D721Med (cell line): Measurements from ENCODE around the gene LAMTOR4.

ENCODE experiments used
- DNase-seq: peaks from one replicate; pipeline ENCODE4 v3.0.0; 2011; ENCODE audit warnings: low spot score; ENCODE audit not compliant: insufficient read length
- FAIRE-seq: peaks from 2 replicates; lab custom pipeline; 2011; peaks lifted over from hg19 to GRCh38; lab: Jason Lieb, UNC
- CTCF ChIP-seq: IDR thresholded peaks from 2 replicates; pipeline ENCODE4 v1.5.1; 2012; ENCODE audit warnings: mild to moderate bottlenecking, control low read depth; ENCODE audit not compliant: insufficient read depth; ENCODE audit errors: missing control alignments

Gene LAMTOR4

GRCh38 chr7:100160067-100160466, 11.3 kb downstream of the LAMTOR4 start:
- TF ChIP-seq CTCF = no peak
- no peak for FAIRE-seq
- no peak for DNase-seq

GRCh38 chr7:100163006-100163531, 14.4 kb downstream of the LAMTOR4 start:
- no peak for TF ChIP-seq CTCF
- no peak for FAIRE-seq
- DNase-seq = no peak

- FAIRE-seq (no peak), DNase-seq (no peak)
- no peak for TF ChIP-seq CTCF
Observed at GRCh38 chr7:100163871-100164270, 15.2 kb downstream of the LAMTOR4 start.

GRCh38 chr7:100166317-100166940, 17.7 kb downstream of the LAMTOR4 start:
- DNase-seq (no peak), FAIRE-seq (no peak)
- TF ChIP-seq CTCF = no peak

GRCh38 chr7:100166970-100167911, 18.5 kb downstream of the LAMTOR4 start:
- FAIRE-seq (no peak), DNase-seq (no peak)
- no peak for TF ChIP-seq CTCF

GRCh38 chr7:100167912-100168323, 19.2 kb downstream of the LAMTOR4 start:
- FAIRE-seq (no peak), DNase-seq (no peak)
- TF ChIP-seq CTCF = no peak
